ENCODE data around the gene LILRB4. TPM values are rescaled to one million over a fixed set of nuclear protein-coding genes. Genes with fewer than 3 reads are reported as not detected.

Gene LILRB4
- total and polyA plus RNA-seq, 2 experiments from 2014 or later: not detected

GRCh38 chr19:54620464-54620863 lies 42.3 kb upstream of the LILRB4 start:
- no peak overlapping the region for H3K27ac Mint-ChIP-seq
- Histone ChIP-seq H3K36me3 (ENCODE audit: insufficient read depth) (no peaks in the 10 kb centered on the region), H3F3A (replicated peaks; ENCODE audit: low read depth) (no peaks in the 10 kb centered on the region), H3K79me2 (replicated peaks; ENCODE audit: insufficient read depth) (no peaks in the 10 kb centered on the region), H3K4me3 (no peak overlapping the region), H3K27ac (ENCODE audit: low read depth) (no peak overlapping the region), H3K9me2 (ENCODE audit: insufficient read depth) (no peaks in the 10 kb centered on the region), H3K4me2 (no peak overlapping the region), H4K20me1 (replicated peaks; ENCODE audit: insufficient read depth) (no peaks in the 10 kb centered on the region), H2AFZ (no peak overlapping the region), H3K27me3 (ENCODE audit: insufficient read depth) (no peaks in the 10 kb centered on the region), H3K4me1 (ENCODE audit: insufficient read depth) (no peaks in the 10 kb centered on the region)
- H3K4me3 Mint-ChIP-seq: no peak overlapping the region
- H3K27me3 Mint-ChIP-seq (ENCODE audit: insufficient read depth, low read depth, poor library complexity): peaks cover 2% of the 10 kb centered on the region
- H3K9me3 Mint-ChIP-seq: peaks cover 86% of the 10 kb centered on the region
- TF ChIP-seq STAT1 (IDR thresholded peaks at IDR 0.05; ENCODE audit: unreplicated experiment): no peak
- TF ChIP-seq EZH2 (IDR thresholded peaks at IDR 0.05; ENCODE audit: low read depth, unreplicated experiment): no peak
- no peak for TF ChIP-seq ZNF114 (CRISPR knock-in tag; IDR thresholded peaks at IDR 0.05)
- TF ChIP-seq NANOG (IDR thresholded peaks at IDR 0.05; ENCODE audit: borderline replicate concordance): no peak
- no peak for TF ChIP-seq REST (IDR thresholded peaks at IDR 0.05; ENCODE audit: unreplicated experiment)
- TF ChIP-seq ETS1 (IDR thresholded peaks at IDR 0.05): no peak
- TF ChIP-seq CREB1 (CRISPR knock-in tag; IDR thresholded peaks at IDR 0.05; ENCODE audit: low read depth): no peak
- no peak for TF ChIP-seq ZNF331 (CRISPR knock-in tag; IDR thresholded peaks at IDR 0.05; ENCODE audit: low read depth)
- TF ChIP-seq POLR2AphosphoS5 (IDR thresholded peaks at IDR 0.05; ENCODE audit: low read depth): no peak
- H3K36me3 Mint-ChIP-seq (ENCODE audit: low read depth): peaks cover 25% of the 10 kb centered on the region
- no peak for DNase-seq (ENCODE audit: low spot score)
- ATAC-seq: no peak
- no peaks in the 10 kb centered on the region for H3K4me1 Mint-ChIP-seq

- peaks cover 86% of the 10 kb centered on the region for H3K9me3 Mint-ChIP-seq
- peaks cover 30% of the 10 kb centered on the region for H3K36me3 Mint-ChIP-seq (ENCODE audit: low read depth)
- no peak overlapping the region for H3K27ac ChIP-seq (ENCODE audit: low read depth)
- no peak for TF ChIP-seq ZNF462 (CRISPR knock-in tag; IDR thresholded peaks at IDR 0.05)
- TF ChIP-seq CTCF (conservative IDR thresholded peaks at IDR 0.05; ENCODE audit: low read depth in 2 of 2): no peak
Observed at GRCh38 chr19:54622431-54622830, 40.4 kb upstream of the LILRB4 start.

More at GRCh38 chr19:54622431-54622830, 40.4 kb upstream of the LILRB4 start:
- ATAC-seq (no peak), DNase-seq (ENCODE audit: low spot score) (no peak)
- no peak overlapping the region for H3K4me3 Mint-ChIP-seq
- Histone ChIP-seq H2AFZ (no peak overlapping the region), H3K4me1 (ENCODE audit: insufficient read depth) (no peaks in the 10 kb centered on the region), H3K79me2 (replicated peaks; ENCODE audit: insufficient read depth) (no peaks in the 10 kb centered on the region), H3K4me3 (no peak overlapping the region), H3K36me3 (ENCODE audit: insufficient read depth) (no peaks in the 10 kb centered on the region), H4K20me1 (replicated peaks; ENCODE audit: insufficient read depth) (no peaks in the 10 kb centered on the region), H3K4me2 (no peak overlapping the region), H3F3A (replicated peaks; ENCODE audit: low read depth) (no peaks in the 10 kb centered on the region), H3K27me3 (ENCODE audit: insufficient read depth) (no peaks in the 10 kb centered on the region), H3K9me2 (ENCODE audit: insufficient read depth) (no peaks in the 10 kb centered on the region)
- no peaks in the 10 kb centered on the region for H3K4me1 Mint-ChIP-seq
- H3K27ac Mint-ChIP-seq: no peak overlapping the region
- H3K27me3 Mint-ChIP-seq (ENCODE audit: insufficient read depth, low read depth, poor library complexity): peaks cover 2% of the 10 kb centered on the region
